Measurements from ENCODE around the gene SYK.

SYK gene

GRCh38 chr9:90854637-90855175, 53.1 kb downstream of the SYK start:
- DNase-seq, result no peak

- DNase-seq, result peak; percentile 72
Observed at GRCh38 chr9:90855208-90855902, 53.7 kb downstream of the SYK start.

- no peak for DNase-seq
Observed at GRCh38 chr9:90857091-90857490, 55.5 kb downstream of the SYK start.

- DNase-seq, result no peak
Observed at GRCh38 chr9:90857855-90858254, 56.2 kb downstream of the SYK start.

- no peak for DNase-seq
Observed at GRCh38 chr9:90858457-90858901, 56.9 kb downstream of the SYK start.

- DNase-seq, result no peak
Observed at GRCh38 chr9:90860382-90860781, 58.8 kb downstream of the SYK start.

GRCh38 chr9:90860826-90861225, 59.2 kb downstream of the SYK start:
- no peak for DNase-seq

GRCh38 chr9:90861380-90861779, 59.8 kb downstream of the SYK start:
- no peak for DNase-seq

- no peak for DNase-seq
Observed at GRCh38 chr9:90861826-90862740, 60.5 kb downstream of the SYK start.

- DNase-seq, result no peak
Observed at GRCh38 chr9:90864779-90865178, 63.2 kb downstream of the SYK start.

- no peak for DNase-seq
Observed at GRCh38 chr9:90867101-90867500, 65.5 kb downstream of the SYK start.

GRCh38 chr9:90868555-90868954, 66.9 kb downstream of the SYK start:
- DNase-seq, result no peak

- DNase-seq, result no peak
Observed at GRCh38 chr9:90869361-90869760, 67.7 kb downstream of the SYK start.

- DNase-seq, result peak; percentile 23
Observed at GRCh38 chr9:90870621-90871326, 69.2 kb downstream of the SYK start.

- no peak for DNase-seq
Observed at GRCh38 chr9:90871327-90871935, 69.8 kb downstream of the SYK start.

- no peak for DNase-seq
Observed at GRCh38 chr9:90872835-90873294, 71.2 kb downstream of the SYK start.

- no peak for DNase-seq
Observed at GRCh38 chr9:90873422-90873821, 71.8 kb downstream of the SYK start.

- DNase-seq, result no peak
Observed at GRCh38 chr9:90874194-90874593, 72.6 kb downstream of the SYK start.

GRCh38 chr9:90878562-90878961, 76.9 kb downstream of the SYK start:
- DNase-seq, result no peak

GRCh38 chr9:90880066-90880465, 78.4 kb downstream of the SYK start:
- no peak for DNase-seq

- DNase-seq, result no peak
Observed at GRCh38 chr9:90880669-90881068, 79.0 kb downstream of the SYK start.

GRCh38 chr9:90881648-90882047, 80.0 kb downstream of the SYK start:
- DNase-seq, result no peak

Data from NCI-H1694 treated with DMSO at 0.1 percent for 48 hours (cell line).